GM19438 (cell line): Measurements from ENCODE around the gene POMP.

Source experiments
- ATAC-seq: cut with Tn5 transposase; IDR thresholded peaks from one replicate; pipeline ENCODE4 v1.9.1; 2021; ENCODE audit warnings: low read depth; ENCODE audit not compliant: unreplicated experiment

POMP gene, protein sequence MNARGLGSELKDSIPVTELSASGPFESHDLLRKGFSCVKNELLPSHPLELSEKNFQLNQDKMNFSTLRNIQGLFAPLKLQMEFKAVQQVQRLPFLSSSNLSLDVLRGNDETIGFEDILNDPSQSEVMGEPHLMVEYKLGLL

DNA sequence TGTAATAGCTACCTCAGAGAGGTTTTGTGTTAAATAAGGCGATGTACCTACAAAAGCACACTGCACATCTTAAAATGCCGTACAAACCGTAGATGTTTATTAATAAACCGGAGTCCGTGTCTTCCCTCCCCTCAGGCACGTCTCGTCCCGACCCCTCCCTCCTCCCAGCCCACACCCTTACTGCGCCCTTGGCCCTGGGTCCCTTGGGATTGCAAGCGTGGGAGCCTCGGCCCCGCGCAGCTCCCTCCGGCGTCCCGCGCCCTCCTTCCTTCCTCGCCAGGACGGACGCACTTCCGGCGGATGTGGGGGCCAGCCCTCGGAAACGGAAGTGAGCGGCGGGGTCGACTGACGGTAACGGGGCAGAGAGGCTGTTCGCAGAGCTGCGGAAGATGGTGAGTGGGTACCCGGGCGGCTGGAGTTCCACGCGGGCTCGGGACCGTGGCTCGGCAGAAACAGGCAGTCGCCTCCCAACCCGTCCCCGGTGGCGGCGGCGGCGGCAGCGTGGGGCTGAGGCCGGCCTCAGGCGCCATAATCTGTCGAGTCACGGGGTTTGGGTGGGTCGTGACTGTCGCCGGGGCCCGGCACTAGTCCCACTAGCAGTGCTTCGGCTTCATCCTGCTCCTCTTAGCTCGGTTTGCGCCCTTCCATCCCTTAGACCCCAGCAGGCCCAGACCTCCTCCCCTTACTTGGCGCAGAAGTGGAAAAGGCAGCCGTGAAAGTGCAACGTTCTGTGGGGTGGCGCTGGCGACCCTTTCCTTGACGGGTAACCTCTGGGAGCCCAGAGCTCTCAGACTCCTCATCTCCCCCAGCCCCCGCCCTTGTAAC is at the start of gene POMP:
Gene POMP (plus strand): TSS at position 335 of the 825 bp plus-strand sequence. CDS start 55 bp downstream, at position 390.
- ATAC-seq = peak; percentile 85

DNA sequence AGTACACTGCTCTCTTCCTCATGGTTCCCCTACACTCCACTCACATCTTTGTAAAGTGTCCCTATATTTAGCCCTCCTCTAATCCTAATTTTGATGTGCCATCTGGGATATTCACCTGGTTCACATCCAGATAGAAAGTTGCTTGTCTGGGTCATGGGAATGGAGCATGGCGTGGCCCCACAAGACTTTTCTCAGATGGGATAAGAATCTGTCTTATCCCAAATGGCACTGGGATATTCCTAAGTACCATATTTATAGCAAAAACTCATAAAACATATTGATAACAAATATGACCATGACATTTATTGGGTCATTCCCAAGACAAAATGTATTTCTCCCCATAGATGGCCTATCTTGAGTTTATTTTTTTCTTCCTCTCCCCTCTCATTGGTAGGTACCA is 49.5 kb upstream of the POMP start:
- ATAC-seq = no peak

DNA sequence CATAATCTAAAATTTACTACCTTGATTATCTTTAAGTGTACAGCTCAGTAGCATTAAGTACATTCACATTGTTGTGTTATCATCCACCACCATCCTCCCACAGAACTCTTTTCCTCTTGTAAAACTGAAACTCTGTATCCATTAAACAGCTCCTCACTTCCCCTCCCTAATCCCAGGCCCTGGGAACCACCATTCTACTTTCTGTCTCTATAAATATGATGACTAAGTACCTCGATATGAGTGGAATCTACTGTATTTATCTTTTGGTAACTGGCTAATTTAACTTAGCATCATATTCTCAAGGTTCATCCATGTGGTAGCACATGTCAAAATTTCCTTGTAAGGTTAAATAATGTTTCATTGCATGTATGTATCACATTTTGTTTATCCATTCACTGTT is 49.0 kb upstream of the POMP start:
- no peak for ATAC-seq

- ATAC-seq = no peak
These were observed 47.9 kb upstream of the POMP start for GRCh38 chr13:28610996-28611395.

DNA sequence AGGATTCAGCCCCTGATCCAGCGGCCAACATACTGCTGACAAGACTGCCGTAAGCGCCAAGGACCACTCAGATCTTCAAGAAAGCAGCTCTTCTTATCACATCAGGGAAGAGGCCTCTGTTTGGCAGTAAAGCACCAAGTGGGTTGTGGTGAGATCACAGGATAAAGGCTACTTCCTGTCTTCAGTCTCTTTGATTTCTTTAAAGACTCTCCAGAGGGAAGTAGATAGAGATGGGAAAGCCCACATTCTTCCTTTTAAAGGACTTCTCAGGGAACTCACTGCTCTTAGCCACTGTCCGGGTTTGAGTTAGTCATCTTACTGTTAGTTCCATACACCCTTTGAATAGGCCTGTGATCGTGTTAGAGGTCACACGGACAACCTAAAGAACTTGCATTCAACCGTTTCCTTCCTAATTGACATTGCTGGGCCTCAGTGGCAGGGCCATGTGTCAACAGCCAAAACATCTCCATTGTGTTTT is 47.2 kb upstream of the POMP start:
- no peak for ATAC-seq

- ATAC-seq = no peak
These were observed 45.4 kb upstream of the POMP start for GRCh38 chr13:28613562-28613961.

DNA sequence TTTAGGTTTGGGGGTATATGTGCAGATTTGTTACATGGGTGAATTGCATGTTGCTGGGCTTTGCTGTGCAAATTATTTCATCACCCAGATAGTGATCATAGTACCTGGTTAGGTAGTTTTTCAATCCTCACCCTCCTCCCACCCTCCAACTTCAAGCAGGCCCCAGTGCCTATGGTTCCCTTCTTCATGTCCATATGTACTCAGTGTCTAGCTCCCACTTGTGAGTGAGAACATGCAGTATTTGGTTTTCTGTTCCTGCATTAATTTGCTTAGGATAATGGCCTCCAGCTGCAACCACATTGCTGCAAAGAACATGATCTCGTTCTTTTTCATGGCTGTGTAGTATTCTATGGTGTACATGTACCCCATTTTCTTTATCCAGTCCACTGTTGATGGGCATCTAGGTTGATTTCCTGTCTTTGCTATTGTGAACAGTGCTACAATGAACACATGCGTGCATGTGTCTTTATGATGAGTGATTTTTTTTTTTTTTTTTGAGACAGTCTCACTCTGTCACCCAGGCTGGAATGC is 42.9 kb upstream of the POMP start:
- no peak for ATAC-seq

DNA sequence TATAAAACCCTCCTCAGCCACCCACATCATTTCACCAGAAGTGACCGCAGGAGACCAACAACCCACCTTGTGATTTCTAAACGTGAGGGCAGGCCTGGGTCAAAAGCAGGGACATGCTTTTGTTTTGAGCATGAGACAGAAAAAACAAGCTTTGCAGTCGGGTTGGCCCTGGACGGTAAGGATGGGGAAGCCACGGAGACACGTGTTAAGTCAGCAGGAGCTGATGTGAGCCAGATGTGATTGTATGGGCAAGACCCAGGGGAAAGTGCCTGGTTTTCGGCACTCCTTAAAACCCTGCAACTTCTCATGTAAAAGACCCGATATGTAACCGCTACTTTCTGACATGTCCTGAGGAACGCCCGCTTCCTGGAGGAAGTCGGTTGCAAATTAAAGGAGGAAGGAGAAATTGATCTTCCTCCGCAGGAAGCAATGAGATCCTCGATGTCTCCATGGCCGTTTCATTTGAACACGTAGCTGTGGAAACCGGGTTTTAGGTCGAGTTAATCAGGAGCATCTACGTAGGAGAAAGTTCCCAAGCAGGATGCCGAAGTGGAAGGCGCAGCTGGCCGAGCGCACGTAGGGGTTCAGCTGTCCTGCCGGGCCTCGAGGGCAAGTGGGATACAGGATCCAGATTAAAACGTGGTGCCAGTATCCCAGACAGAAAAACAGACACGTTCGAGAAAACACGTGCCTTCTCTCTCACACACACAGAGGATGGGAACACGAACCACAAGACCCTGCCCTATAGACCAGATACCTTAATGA is 40.5 kb upstream of the POMP start:
- ATAC-seq = no peak

GRCh38 chr13:28620011-28620830 is 38.7 kb upstream of the POMP start:
- no peak for ATAC-seq

GRCh38 chr13:28621449-28621848 is 37.5 kb upstream of the POMP start:
- no peak for ATAC-seq

DNA sequence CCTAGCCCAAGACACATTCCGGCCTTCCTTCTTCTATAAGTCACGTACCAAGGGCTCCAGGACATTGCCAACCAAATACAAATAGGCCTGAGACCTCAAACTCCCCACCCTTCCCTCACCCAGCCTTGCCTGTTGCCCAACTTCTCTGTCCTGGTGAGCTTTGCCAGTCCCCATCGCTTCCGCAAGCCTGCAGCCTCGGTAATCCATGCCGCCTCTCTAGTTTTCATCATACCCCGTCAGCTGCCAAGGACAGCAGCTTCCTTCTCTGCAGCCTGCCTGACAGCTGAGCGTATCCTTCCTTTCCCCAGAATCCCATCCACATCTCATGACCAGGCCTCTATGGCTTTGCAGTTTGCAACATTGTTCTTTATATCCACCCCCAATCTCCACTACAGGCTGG is 36.6 kb upstream of the POMP start:
- no peak for ATAC-seq

- ATAC-seq = no peak
These were observed 34.9 kb upstream of the POMP start for GRCh38 chr13:28623782-28624706.

- ATAC-seq = no peak
These were observed 34.1 kb upstream of the POMP start for GRCh38 chr13:28624707-28625432.

DNA sequence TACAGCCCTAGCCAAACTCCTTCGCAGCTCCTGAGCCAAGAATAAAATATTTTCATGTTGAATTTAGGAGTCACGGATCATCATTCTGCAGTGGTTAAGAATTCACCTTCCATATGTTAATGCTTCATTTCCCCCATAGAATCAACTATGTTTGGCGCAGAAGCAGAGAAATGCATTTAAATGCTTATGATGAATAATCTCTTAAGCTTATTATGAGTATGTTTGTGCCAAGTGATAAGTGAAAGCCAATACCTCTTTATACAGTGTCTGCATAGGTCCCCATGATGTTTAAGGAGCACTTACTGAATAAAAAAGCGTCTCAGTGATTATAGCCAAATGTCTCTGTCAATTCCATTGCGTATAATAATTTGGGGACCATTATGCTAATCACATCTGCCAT is 32.7 kb upstream of the POMP start:
- no peak for ATAC-seq

DNA sequence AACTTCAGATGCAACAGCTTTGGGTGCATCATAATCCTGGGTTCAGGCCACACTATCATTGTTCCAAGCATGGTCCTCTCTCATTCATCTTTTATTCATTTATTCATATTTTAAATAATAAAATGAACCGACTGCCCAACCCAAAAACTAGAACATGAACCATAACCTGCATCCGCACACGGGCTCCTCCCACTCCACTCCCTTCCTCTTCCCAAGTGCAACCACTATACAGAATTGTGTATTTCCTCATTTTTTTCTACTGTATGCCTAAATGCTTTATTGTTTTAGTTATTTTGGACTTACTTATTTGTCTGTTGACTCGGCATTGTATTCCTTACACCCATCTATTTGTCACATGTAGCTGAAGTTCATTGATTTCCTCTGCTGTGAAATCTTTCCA is 30.7 kb upstream of the POMP start:
- no peak for ATAC-seq

DNA sequence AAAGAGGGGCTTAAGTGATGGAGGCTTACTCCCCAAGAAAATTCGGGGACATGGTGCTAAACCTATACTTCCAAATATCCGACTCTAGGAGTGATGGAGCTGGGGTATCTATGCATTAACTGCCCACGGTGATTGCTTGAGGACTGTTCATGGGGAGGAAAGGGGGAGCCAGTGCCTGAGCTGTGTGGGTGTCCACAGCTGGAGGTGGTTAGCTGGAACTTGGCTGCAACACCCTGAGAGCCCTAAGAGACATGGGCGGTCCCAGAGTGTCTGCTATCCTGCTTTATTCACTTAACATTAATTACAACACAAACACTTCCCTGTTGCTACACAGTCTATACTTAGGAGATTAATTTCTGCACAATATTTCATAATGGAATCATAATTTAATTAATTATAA is 28.1 kb upstream of the POMP start:
- no peak for ATAC-seq

GRCh38 chr13:28631801-28632200 is 27.1 kb upstream of the POMP start:
- no peak for ATAC-seq

- no peak for ATAC-seq
These were observed 22.9 kb upstream of the POMP start for GRCh38 chr13:28636069-28636468.
